Loucy (cell line): ENCODE measurements around the gene EIF2A.

ENCODE experiments used
- CTCF ChIP-seq: fragments of 200-600 bp; sonication (generic); conservative IDR thresholded peaks from 2 replicates; pipeline ENCODE4 v1.5.1; 2014; ENCODE audit warnings: mild to moderate bottlenecking, antibody characterized with exemption, low read length
- EZH2phosphoT487 ChIP-seq: fragments of 200-600 bp; IDR thresholded peaks from 2 replicates; pipeline ENCODE4 v1.6.1; 2018; ENCODE audit warnings: antibody characterized with exemption, mild to moderate bottlenecking, moderate library complexity, borderline replicate concordance

GRCh38 chr3:150509780-150510179 lies 36.8 kb upstream of the EIF2A start:
- TF ChIP-seq CTCF = no peak
- no peak for TF ChIP-seq EZH2phosphoT487
